ENCODE data around the gene SLIT1. TPM values are rescaled to one million over a fixed set of nuclear protein-coding genes. Genes with fewer than 3 reads are reported as not detected.

The SLIT1 gene
- total RNA-seq, 2 experiments from 2014 or later: 0.13 to 1.0 TPM

DNA sequence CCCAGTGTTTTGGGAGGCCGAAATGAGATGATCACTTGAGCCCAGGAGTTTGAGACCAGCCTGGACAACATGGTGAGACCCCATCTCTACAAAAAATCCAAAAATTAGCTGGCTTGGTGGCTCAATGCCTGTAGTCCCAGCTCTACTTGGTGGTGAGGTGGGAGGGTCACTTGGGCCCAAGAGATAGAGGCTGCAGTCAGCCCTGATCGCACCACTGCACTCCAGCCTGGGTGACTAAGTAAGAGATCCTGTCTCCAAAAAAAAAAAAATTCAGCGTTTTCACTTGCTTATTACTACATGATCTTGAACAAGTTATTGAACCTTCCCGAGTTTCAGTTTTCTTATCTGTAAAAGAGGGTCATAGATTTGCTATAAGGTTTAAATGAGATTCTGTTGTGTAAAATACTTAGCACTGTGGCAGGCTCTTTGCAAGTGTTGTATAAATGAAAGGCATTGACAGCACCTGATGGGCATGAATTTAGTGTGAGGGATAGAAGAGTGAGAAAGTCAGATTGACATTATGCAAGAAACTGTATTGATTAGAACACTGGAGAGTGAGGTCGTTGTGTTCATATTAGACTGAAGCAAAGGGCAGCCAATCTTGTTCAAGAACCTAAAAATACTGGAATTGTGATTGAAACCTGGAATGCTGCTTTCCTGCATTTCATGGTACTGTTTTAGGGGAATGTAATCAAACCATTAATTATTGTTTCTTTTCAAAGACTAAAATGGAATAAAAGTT lies 216.9 kb downstream of the SLIT1 start:
- no peak overlapping the region for H3K27ac ChIP-seq (ENCODE audit: low read depth, low read length, poor library complexity, severe bottlenecking)

DNA sequence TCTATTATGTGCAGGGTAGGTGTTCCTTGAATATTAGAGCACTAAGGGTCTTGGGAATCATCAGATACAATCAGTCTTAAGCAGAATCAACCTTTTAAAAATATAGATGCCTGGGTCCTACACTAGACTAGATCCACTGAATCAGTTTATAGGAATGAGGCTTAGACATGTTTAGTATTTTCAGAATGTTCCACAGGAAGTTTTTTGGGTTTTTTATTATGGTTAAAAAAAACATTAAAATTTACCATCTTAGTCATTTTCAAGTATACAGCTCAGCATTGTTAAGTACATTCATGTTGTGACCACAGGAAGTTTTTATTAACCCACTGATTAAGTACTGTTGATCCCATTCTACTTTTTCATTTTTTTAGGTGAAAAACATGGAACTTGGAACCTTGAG lies 217.9 kb downstream of the SLIT1 start:
- intact Hi-C loops (cut with micrococcal nuclease; ENCODE audit: unreplicated experiment): no loop called here
- ChIA-PET POLR2A (interaction anchor here (0.7 kb wide), 1 partner anchor 299 kb away, joined by 3 read pairs; no protein-coding TSS in a partner anchor), CTCF (ENCODE audit: unreplicated experiment) (no interaction called here)
- no peak for DNase-seq (ENCODE audit: low spot score)
- no peaks in the 10 kb centered on the region for H3K9me2 ChIP-seq (ENCODE audit: insufficient read depth, low read length)
- no peaks in the 10 kb centered on the region for H4K20me1 ChIP-seq (ENCODE audit: insufficient read depth, low read length)
- H3K9me3 ChIP-seq (ENCODE audit: low read length): no peaks in the 10 kb centered on the region
- no peaks in the 10 kb centered on the region for H3K36me3 ChIP-seq (ENCODE audit: insufficient read depth, low read length)
- no peak for TF ChIP-seq EZH2phosphoT487 (IDR thresholded peaks at IDR 0.05; ENCODE audit: borderline replicate concordance, low read depth, low read length)
- TF ChIP-seq, protein P1, sequence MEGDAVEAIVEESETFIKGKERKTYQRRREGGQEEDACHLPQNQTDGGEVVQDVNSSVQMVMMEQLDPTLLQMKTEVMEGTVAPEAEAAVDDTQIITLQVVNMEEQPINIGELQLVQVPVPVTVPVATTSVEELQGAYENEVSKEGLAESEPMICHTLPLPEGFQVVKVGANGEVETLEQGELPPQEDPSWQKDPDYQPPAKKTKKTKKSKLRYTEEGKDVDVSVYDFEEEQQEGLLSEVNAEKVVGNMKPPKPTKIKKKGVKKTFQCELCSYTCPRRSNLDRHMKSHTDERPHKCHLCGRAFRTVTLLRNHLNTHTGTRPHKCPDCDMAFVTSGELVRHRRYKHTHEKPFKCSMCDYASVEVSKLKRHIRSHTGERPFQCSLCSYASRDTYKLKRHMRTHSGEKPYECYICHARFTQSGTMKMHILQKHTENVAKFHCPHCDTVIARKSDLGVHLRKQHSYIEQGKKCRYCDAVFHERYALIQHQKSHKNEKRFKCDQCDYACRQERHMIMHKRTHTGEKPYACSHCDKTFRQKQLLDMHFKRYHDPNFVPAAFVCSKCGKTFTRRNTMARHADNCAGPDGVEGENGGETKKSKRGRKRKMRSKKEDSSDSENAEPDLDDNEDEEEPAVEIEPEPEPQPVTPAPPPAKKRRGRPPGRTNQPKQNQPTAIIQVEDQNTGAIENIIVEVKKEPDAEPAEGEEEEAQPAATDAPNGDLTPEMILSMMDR (conservative IDR thresholded peaks at IDR 0.05; ENCODE audit: low read length): no peak
- H3K27ac ChIP-seq (ENCODE audit: low read depth, low read length, poor library complexity, severe bottlenecking): no peak overlapping the region
- TSS peak; percentile 7 for BruUV-seq (replicated peaks)
- H3K4me3 ChIP-seq (ENCODE audit: low read depth, low read length, poor library complexity, severe bottlenecking): no peak overlapping the region
- no peak overlapping the region for H2AFZ ChIP-seq (ENCODE audit: low read length)
- peaks cover 13% of the 10 kb centered on the region for H3K4me1 ChIP-seq (ENCODE audit: insufficient read depth, low read length, poor library complexity, severe bottlenecking)
- no peak overlapping the region for H3K4me2 ChIP-seq (ENCODE audit: low read length)
- H3K79me2 ChIP-seq (ENCODE audit: insufficient read depth, low read depth, low read length): no peaks in the 10 kb centered on the region

More for the DNA sequence above, 216.9 kb downstream of the SLIT1 start:
- Histone ChIP-seq H2AFZ (ENCODE audit: low read length) (no peak overlapping the region), H3K36me3 (ENCODE audit: insufficient read depth, low read length) (no peaks in the 10 kb centered on the region), H3K4me3 (ENCODE audit: low read depth, low read length, poor library complexity, severe bottlenecking) (no peak overlapping the region), H4K20me1 (ENCODE audit: insufficient read depth, low read length) (no peaks in the 10 kb centered on the region), H3K4me1 (ENCODE audit: insufficient read depth, low read length, poor library complexity, severe bottlenecking) (peaks cover 23% of the 10 kb centered on the region), H3K9me2 (ENCODE audit: insufficient read depth, low read length) (no peaks in the 10 kb centered on the region), H3K9me3 (ENCODE audit: low read length) (no peaks in the 10 kb centered on the region), H3K79me2 (ENCODE audit: insufficient read depth, low read depth, low read length) (no peaks in the 10 kb centered on the region), H3K4me2 (ENCODE audit: low read length) (no peak overlapping the region)
- DNase-seq (ENCODE audit: low spot score): no peak
- intact Hi-C loops (cut with micrococcal nuclease; ENCODE audit: unreplicated experiment): no loop called here
- ChIA-PET POLR2A (interaction anchor here (0.6 kb wide), 1 partner anchor 93 kb away, joined by 3 read pairs; no protein-coding TSS in a partner anchor), CTCF (ENCODE audit: unreplicated experiment) (no interaction called here)
- no TSS peak for BruUV-seq (replicated peaks)
- TF ChIP-seq, protein P1 (conservative IDR thresholded peaks at IDR 0.05; ENCODE audit: low read length): no peak
- no peak for TF ChIP-seq EZH2phosphoT487 (IDR thresholded peaks at IDR 0.05; ENCODE audit: borderline replicate concordance, low read depth, low read length)

DNA sequence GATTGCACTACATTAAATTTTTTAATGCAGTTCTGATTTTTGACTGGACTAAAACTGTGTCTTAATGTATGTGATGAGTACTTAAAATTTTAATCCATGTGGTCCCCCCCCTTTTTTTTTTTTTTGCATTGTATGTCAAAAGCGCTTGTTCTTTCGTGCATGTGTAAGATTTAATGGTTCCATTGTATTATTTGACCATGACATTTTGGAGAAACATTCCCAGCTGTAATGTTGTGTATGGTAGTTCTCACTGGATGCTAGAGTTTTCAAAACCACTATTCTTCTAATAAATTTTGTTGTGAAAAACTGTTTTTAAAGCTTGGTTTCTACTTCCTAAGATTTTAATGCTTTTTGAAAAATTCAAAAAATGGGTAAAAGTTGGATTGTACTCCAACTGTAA lies 221.6 kb downstream of the SLIT1 start:
- Histone ChIP-seq H3K9me2 (ENCODE audit: insufficient read depth, low read length) (no peaks in the 10 kb centered on the region), H3K4me1 (ENCODE audit: insufficient read depth, low read length, poor library complexity, severe bottlenecking) (no peaks in the 10 kb centered on the region), H4K20me1 (ENCODE audit: insufficient read depth, low read length) (no peaks in the 10 kb centered on the region), H3K27ac (ENCODE audit: low read depth, low read length, poor library complexity, severe bottlenecking) (no peak overlapping the region), H3K4me2 (ENCODE audit: low read length) (no peak overlapping the region), H3K79me2 (ENCODE audit: insufficient read depth, low read depth, low read length) (no peaks in the 10 kb centered on the region), H2AFZ (ENCODE audit: low read length) (no peak overlapping the region), H3K4me3 (ENCODE audit: low read depth, low read length, poor library complexity, severe bottlenecking) (no peak overlapping the region), H3K36me3 (ENCODE audit: insufficient read depth, low read length) (0 out of 2 replicates have a peak, but pooled peaks cover 6% of the 10 kb centered on the region), H3K9me3 (ENCODE audit: low read length) (no peaks in the 10 kb centered on the region)
- ChIA-PET CTCF (ENCODE audit: unreplicated experiment) (no interaction called here), POLR2A (no interaction called here)
- no TSS peak for BruUV-seq (replicated peaks)
- intact Hi-C loops (cut with micrococcal nuclease; ENCODE audit: unreplicated experiment): no loop called here
- DNase-seq (ENCODE audit: low spot score): no peak
- TF ChIP-seq, protein P1 (conservative IDR thresholded peaks at IDR 0.05; ENCODE audit: low read length): no peak
- TF ChIP-seq EZH2phosphoT487 (IDR thresholded peaks at IDR 0.05; ENCODE audit: borderline replicate concordance, low read depth, low read length): no peak
